Neural progenitor cell (in vitro differentiated cells): ENCODE results near the gene MAP2K1.

Source experiments
- CTCF ChIP-seq: fragments of 200-600 bp; sonication (generic); IDR thresholded peaks from 2 replicates; pipeline ENCODE4 v1.5.1; 2017; ENCODE audit warnings: antibody characterized with exemption, mild to moderate bottlenecking
- EZH2phosphoT487 ChIP-seq: fragments of 200-600 bp; sonication (generic); IDR thresholded peaks from 2 replicates; pipeline ENCODE4 v1.6.1; 2017; ENCODE audit warnings: antibody characterized with exemption

- TF ChIP-seq CTCF, result peak; percentile 55
- TF ChIP-seq EZH2phosphoT487, result no peak
These were observed 691 bp downstream of the MAP2K1 start for GRCh38 chr15:66387163-66388042.
